Astrocyte of the cerebellum (primary cell): ENCODE data around the gene IKZF3.

Source experiments
- DNase-seq: peaks from one replicate; pipeline ENCODE4 v3.0.0-alpha.2; 2011; ENCODE audit warnings: low read depth
- H3K4me3 ChIP-seq: 2 replicates; pipeline ENCODE4 v1.5.1; 2011; ENCODE audit warnings: mild to moderate bottlenecking, low read depth, low read length, moderate library complexity
- in situ Hi-C: cut with HindIII; loops from 2 replicates; pipeline ENCODE4 v1.10.0; 2017; ENCODE audit warnings: low sequenced_read_pairs
- TF ChIP-seq, protein P1 (sequence below): IDR thresholded peaks from 2 replicates; pipeline ENCODE4 v1.5.1; 2012; ENCODE audit warnings: low read length, low read depth, moderate library complexity, mild to moderate bottlenecking; ENCODE audit errors: missing control alignments

Gene IKZF3

DNA sequence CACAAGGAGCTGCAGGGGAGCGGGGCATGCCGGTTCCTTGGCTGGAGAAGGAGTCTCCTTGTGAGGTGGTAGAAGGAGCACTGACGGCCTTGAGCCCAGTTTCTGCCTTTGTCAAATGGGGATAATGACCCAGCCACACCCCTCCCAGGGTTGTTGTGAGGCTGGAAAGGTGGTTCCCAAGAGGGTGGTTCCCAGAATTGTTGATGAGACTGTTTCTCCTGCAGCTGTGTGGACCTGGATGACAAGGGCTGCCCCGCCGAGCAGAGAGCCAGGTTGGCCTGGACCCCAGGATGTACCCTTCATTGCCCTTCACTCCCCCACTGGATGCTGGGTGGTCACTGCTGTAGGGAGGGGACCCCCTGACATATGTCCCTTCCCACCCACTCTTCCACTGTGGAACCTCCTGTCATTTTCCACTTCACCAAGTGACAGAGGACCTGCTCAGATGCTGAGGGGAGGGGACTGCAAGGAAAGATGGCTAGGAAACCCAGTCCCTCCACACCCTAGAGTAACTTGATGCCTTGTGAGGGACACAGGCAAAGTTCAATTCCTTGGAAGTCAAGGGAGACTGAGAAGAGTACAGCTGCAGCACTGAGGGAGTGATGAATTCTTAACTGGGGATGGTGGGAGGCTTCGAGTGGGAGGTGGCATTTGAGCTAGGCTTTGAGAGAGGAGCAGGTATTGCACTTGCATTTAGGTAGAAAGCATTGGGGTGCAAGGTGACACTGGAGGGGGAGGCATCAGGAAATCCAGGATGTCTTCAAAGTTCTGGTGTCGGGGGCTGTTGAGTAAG lies 144.4 kb downstream of the IKZF3 start:
- TF ChIP-seq, protein P1, sequence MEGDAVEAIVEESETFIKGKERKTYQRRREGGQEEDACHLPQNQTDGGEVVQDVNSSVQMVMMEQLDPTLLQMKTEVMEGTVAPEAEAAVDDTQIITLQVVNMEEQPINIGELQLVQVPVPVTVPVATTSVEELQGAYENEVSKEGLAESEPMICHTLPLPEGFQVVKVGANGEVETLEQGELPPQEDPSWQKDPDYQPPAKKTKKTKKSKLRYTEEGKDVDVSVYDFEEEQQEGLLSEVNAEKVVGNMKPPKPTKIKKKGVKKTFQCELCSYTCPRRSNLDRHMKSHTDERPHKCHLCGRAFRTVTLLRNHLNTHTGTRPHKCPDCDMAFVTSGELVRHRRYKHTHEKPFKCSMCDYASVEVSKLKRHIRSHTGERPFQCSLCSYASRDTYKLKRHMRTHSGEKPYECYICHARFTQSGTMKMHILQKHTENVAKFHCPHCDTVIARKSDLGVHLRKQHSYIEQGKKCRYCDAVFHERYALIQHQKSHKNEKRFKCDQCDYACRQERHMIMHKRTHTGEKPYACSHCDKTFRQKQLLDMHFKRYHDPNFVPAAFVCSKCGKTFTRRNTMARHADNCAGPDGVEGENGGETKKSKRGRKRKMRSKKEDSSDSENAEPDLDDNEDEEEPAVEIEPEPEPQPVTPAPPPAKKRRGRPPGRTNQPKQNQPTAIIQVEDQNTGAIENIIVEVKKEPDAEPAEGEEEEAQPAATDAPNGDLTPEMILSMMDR = no peak
- DNase-seq = no peak
- in situ Hi-C loops = loop anchor here (5.0 kb wide), 1 partner anchor 42 kb away; no protein-coding TSS in a partner anchor
- no peak overlapping the region for H3K4me3 ChIP-seq

DNA sequence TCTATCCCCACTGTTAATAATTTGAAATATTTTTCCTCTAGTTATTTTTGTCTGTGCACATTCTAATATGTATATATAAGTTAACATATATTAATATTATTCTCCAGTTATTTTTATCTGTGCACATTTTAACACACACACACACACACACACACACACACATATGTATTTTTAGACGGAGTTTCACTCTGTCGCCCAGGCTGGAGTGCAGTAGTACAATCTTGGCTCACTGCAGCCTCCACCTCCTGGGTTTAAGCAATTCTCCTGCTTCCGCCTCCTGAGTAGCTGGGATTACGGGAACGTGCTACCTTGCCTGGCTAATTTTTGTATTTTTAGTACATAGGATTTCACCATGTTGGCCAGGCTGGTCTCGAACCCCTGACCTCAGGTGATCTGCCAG lies 146.5 kb downstream of the IKZF3 start:
- TF ChIP-seq, protein P1 = no peak
- no peak overlapping the region for H3K4me3 ChIP-seq
- in situ Hi-C loops = loop anchor here (5.0 kb wide), 1 partner anchor 40 kb away; no protein-coding TSS in a partner anchor
- DNase-seq = no peak

DNA sequence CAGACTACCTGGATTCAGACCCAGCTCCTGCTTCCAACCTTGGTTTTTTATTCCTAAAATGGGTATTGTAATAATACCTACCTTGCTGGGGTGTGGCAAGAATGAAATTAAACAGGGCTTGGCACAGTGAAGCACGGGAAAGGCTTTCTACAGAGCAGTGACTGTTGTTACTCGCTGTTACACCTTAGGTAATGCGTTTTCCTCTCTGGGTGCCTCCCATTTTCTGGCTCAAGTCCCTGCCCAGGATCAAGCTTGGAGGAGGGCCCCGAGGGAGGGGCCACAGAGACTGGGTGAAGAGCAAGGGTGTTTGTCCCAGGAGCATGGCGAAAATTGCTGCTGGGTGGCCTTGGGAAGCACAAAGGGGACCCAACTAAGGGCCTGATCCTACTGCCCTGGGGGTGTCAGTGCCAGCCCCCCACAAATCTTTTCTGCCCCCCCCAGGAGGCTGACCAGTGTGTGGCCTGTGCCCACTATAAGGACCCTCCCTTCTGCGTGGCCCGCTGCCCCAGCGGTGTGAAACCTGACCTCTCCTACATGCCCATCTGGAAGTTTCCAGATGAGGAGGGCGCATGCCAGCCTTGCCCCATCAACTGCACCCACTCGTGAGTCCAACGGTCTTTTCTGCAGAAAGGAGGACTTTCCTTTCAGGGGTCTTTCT lies 147.1 kb downstream of the IKZF3 start:
- TF ChIP-seq, protein P1 = no peak
- in situ Hi-C loops = loop anchor here (5.0 kb wide), 1 partner anchor 40 kb away; no protein-coding TSS in a partner anchor
- H3K4me3 ChIP-seq = no peak overlapping the region
- no peak for DNase-seq

DNA sequence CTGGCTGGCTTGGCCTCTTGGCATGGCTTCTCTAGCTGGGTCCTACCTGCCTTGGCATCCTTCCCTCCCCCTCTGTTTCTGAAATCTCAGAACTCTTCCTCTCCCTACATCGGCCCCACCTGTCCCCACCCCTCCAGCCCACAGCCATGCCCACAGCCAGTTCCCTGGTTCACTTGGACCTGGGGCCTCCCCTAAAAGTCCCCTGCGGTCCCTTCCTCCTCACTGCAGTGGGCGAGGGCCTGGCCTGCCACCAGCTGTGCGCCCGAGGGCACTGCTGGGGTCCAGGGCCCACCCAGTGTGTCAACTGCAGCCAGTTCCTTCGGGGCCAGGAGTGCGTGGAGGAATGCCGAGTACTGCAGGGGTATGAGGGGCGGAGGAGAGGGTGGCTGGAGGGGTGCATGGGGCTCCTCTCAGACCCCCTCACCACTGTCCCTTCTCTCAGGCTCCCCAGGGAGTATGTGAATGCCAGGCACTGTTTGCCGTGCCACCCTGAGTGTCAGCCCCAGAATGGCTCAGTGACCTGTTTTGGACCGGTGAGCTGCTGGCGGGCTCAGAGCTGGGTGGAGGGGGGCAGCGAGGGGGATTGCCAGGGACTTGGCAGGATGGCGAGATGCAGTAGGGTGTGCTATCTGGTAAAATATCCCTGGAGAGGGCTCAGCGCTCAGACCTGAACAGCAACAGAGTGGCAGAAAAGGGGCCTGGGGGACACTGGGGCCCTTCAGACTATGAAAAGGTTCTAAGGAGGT lies 147.9 kb downstream of the IKZF3 start:
- H3K4me3 ChIP-seq = no peak overlapping the region
- no peak for DNase-seq
- in situ Hi-C loops = loop anchor here (5.0 kb wide), 1 partner anchor 39 kb away; no protein-coding TSS in a partner anchor
- TF ChIP-seq, protein P1 = no peak

DNA sequence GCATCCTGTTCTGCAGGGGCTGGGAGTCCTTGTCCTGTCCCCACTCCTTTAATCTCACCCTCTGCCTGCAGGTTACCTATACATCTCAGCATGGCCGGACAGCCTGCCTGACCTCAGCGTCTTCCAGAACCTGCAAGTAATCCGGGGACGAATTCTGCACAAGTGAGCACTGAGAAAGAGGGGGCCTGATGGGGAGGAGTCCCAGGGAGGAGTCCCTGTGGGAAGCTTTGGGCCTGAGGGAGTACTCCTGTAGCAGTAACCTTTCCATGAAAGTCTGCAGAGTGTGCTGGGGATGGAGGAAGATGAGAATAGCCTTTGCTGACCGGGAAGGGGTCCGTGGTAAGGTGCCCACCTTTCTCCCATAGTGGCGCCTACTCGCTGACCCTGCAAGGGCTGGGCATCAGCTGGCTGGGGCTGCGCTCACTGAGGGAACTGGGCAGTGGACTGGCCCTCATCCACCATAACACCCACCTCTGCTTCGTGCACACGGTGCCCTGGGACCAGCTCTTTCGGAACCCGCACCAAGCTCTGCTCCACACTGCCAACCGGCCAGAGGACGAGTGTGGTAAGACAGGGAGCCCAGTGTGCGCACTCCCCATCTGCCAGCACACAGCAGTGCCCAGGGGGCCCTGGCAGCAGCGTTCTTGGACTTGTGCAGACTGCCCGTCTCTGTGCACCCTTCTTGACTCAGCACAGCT lies 148.6 kb downstream of the IKZF3 start:
- in situ Hi-C loops = loop anchor here (5.0 kb wide), 1 partner anchor 38 kb away; no protein-coding TSS in a partner anchor
- TF ChIP-seq, protein P1 = no peak
- no peak overlapping the region for H3K4me3 ChIP-seq
- no peak for DNase-seq

DNA sequence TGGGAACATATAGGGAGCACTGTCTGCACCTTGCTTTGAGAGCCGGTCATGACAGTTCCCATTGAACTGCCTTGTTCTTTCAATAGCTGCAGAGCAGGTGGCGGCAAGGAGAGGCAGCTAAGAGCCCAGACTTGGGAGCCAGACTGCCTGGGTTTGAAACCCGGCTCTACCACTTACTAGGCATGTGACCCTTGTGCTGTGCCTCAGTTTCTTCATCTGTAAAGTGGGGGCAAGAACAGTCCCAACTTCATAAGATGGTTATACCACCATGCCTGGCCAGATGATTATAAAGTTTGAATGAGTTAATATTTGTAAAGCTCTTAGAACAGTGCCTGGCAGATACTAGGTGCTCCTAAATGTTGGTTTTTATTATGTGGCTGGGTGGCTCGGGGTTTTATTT lies 149.9 kb downstream of the IKZF3 start:
- TF ChIP-seq, protein P1 = no peak
- no peak overlapping the region for H3K4me3 ChIP-seq
- in situ Hi-C loops = no loop called here
- no peak for DNase-seq
